ENCODE data around the gene TM7SF2.
"Not testable (repeated sequence)": the region's sequence is repeated elsewhere in the genome, so short reads cannot be mapped to it uniquely, and the experiment has no call there.

- TF ChIP-seq CTCF (conservative IDR thresholded peaks at IDR 0.05; ENCODE audit: low read length); EZH2phosphoT487 (IDR thresholded peaks at IDR 0.05; ENCODE audit: borderline replicate concordance): not testable (repeated sequence)
Observed at GRCh38 chr11:65150131-65150508, 38.4 kb downstream of the TM7SF2 start.
